Amniotic epithelial cell (primary cell): Measurements from ENCODE around the gene MPZL1.
"Not testable (repeated sequence)": the region's sequence is repeated elsewhere in the genome, so short reads cannot be mapped to it uniquely, and the experiment has no call there.

Experiments
- DNase-seq: peaks from one replicate; pipeline ENCODE4 v3.0.0-alpha.2; 2010; ENCODE audit warnings: low read depth

Gene MPZL1

DNA sequence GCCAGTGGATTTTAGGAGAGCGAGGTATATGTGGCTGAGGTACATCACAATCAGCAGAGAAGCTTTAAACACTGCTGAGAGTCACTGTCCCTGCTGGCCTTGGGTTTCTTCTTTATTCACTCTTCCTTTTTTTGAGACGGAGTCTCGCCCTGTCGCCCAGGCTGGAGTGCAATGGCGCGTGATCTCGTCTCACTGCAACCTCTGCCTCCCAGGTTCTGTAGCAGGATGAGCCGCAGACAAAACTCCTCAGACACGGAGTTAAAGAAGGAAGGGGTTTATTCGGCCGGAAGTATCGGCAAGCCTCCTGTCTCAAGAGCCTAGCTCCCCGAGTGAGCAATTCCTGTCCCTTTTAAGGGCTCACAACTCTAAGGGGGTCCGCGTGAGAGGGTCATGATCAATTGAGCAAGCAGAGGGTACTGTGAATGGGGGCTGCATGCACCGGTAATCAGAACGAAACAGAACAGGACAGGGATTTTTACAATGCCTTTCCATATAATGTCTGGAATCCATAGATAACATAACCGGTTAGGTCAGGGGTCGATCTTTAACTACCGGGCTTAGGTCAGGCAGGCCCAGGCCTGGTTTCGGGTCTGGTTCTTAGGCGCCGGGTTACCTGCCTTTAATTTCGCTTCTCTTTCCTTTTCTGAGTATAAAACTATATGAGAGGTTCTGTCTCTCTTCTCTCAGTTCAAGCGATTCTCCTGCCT is 1.9 kb upstream of the MPZL1 start:
- not testable (repeated sequence) for DNase-seq

DNA sequence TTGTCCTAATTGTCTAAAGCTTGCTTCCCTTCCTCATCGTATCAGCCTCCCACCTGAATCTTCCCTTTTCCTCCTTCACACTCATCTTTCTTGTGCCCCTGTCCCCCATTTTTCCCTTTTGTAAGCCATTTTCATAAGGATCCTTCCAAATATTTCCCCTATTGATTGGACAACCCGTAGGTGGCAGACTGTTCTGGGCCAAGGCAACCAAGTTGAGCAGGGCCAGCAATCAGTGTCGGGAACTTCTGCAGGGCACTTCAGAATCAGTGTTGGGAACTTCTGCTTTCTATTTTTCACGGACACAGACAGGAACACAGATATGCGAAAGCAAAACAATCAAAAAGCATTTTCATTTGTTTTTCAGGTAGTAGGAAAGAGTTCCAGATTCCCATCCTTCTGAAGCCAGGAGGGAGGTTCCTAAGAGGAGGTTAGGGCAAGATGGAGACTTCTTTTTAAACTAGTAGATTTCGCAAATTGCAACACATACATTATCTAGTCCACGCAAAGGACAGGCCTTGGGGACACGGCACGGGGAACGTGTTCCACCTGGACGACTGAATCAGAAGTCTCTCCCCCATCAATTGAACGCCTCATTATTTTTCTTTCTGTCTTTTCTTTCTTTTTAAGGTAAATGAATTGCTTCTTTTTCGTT is 691 bp upstream of the MPZL1 start:
- peak; percentile 40 for DNase-seq

DNA sequence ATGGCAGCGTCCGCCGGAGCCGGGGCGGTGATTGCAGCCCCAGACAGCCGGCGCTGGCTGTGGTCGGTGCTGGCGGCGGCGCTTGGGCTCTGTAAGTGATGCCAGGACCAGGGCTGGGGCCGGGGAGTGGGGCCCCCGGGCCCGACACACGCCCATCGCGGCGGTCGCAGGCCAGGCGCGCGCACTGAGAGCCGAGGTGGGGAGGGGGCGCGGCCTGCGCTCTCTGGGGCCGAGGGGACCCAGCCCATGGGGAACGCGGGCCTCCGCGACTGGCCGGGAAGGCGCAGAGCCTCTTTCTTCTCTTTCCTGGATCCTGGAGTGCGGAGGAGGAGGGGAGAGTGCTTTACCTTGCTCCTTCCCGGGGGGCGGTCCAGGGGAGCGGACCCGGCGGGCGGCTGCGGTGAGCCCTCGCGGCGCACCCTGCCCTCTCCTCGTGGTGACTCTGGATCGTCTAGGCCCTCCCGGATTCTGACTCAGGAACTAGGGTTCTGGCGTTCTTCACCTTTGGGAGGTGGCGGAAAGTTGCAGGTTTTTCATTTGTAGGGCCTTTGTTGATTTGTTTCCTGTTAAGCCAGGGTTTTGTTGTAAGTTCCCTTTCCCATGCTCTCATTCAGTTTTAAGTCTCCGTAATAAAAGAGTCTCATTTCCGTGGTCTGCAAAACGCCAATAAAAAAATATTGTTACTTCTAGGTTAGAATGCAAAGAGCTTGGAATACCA is 529 bp downstream of the MPZL1 start:
- peak; percentile 21 for DNase-seq

DNA sequence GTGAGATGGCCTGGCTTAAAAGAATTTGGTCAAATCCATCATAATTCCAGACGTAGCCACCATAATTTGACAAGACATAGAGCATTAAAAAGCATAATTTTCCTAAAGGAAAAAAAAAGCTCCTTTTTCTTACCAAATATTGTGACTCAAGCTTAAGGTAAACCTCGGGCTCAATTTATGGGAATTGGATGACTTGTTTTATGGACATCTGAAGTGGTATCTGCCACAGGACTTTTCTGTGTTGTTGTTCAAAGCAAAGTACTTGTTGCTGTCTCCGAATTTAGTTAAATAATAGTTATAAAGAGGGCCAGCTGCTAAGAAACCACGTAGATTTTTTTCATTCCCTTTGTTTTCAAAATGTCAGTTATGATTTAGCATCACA is 1.1 kb downstream of the MPZL1 start:
- DNase-seq, result peak; percentile 12

DNA sequence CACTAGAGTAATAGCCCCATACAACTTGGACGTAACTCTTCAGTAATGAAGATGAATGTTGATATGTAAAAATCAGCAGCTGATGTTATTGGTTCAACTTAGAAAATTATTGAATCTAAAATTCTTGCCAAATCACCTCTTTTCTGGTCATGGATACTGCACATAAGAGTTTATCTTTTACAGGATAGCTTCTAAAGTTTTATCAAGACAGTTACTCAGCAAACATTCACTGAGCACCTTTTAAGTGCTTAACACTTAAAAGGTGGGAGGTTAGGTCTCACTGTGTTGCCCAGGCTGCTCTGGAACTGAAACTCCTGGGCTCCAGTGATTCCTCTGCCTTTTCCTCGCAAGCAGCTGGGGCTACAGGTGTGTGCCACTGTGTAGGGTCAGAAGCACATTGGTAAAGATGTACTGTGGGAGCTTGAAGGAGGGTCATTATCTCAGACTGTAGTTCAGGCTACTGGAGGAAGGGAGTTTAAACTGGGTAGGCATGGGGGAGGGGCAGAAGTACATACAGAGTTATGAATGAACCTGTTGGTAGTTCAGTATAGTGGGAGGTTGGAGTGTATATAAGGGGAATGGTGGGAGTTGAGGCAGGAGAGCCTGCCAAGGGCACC is 2.0 kb downstream of the MPZL1 start:
- no peak for DNase-seq

DNA sequence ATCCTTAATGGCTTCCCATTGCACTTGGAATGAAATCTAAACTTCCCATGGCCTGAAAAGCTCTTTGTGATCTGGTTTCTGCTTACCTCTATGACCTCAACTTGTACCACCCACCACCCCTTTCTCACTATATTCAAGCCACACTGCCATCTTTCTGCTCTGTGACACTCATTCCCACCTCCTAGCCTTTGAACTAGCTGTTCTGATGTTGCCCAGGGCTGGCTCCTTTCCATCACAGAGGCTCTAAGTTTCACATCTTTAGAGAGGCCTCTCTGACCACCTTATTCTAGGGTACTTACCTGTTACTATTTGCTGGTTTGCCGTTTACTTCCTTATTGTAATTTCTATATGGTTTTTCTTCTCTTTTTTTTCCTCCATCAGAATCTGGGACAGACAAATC is 4.2 kb downstream of the MPZL1 start:
- DNase-seq, result no peak

DNA sequence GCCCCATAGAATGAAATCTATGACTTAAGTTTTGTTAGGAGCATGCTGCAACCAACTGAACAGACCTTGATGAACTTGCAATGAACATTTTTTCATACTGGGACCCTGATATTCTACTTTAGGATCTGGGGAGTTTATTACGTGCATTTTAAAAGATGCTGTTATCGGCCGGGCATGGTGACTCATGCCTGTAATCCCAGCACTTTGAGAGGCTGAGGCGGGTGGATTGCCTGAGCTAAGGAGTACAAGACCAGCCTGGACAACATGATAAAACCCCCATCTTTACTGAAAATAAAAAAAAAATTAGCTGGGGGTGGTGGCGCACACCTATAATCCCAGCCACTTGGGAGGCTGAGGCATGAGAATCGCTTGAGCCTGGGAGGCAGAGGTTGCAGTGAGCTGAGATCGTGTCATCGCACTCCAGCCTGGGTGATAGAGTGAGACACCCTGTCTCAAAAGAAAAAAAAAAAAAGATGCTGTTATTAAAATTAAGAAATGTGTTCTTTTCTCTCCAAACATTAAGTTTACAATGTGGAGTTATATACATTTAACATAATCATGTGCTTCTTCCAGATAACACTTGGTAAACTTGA is 7.1 kb downstream of the MPZL1 start:
- peak; percentile 72 for DNase-seq

DNA sequence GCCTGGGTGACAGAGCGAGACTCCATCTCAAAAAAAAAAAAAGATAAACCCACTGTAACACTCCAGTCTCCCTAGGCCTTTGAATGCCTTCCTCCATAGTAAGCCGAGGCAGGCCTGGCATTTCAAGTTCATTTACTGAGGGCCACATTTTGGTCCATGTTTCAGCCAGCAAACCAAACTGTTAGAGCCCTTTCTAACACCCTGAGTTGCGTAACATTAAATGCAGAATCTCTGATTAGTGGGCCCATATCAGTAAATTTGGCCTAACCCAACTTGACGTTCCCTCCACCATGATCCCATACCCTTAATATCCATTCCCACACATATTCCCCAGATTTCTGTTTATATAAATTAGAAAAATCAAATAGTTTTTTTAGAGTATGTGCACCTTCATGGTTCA is 12.4 kb downstream of the MPZL1 start:
- DNase-seq, result no peak

DNA sequence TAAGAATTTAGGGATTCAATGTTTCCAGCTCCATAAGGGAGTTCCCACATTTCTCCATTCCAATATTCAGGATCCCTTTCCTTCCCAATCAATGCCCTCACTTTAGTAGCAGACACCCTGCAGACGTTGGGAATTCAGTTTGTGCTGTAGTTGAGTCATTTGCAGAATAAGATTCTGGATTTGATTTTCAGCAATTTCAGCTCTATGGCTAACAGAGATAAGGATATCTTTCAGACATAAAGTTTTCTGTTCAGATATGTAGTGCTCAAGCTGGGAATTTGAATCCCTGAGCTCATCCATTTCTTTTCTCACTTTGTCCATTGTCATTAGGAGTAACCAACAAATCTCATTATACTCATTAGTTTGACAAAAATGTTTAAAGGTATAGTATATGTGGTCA is 13.1 kb downstream of the MPZL1 start:
- DNase-seq, result no peak

DNA sequence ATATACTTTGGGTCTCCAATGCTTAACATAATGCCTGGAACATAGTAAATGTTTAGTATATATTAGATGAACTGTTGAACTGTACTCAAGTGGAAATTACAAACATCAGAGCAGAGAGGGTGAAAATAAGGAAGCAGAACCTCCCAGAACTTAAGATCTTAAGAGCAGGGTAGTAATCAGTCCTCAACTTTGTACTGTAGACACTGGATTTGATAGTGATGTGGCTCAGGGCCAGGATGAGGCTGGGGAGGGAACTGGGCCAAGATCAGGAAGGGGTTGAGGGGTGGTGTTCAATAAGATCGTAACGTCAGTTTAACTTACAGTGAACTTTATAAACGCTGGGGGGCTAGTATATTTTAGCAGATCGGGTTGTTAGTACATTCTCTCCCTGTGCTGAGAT is 15.4 kb downstream of the MPZL1 start:
- DNase-seq, result no peak

DNA sequence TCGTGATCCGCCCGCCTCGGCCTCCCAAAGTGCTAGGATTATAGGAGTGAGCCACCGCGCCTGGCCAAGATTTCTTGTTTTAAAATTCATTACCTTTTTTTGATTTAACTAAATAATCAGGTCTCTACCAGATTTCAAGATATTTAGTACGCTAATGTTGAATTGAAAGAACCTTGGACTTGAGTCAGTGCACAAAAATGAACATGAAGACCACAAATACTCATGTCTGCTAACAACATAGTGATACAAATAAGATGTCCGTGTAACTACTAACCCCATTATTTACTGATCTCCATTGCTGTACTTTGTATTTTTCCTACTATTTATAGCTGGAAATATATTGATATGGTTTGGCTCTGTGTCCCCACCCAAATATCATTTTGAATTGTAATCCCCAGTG is 16.4 kb downstream of the MPZL1 start:
- DNase-seq, result peak; percentile 46

DNA sequence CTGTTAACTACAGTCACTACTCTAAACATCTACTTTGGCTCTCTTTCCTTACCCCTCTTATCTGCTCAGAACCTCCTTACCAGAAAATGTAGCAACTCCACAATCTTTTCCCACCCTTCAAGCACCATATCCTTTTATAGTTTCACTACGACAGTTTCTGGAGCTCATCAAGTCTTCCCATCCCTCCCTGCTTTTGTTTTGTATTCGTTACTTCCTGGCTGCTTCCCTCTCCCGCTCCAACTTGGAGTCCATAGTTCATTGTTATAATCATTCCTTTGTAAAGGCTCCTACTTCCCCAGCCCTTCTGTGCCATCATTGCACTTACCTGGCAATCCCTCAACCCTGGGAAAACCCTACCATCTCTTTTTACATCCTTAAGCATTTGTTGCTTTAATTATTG is 18.0 kb downstream of the MPZL1 start:
- peak; percentile 33 for DNase-seq

DNA sequence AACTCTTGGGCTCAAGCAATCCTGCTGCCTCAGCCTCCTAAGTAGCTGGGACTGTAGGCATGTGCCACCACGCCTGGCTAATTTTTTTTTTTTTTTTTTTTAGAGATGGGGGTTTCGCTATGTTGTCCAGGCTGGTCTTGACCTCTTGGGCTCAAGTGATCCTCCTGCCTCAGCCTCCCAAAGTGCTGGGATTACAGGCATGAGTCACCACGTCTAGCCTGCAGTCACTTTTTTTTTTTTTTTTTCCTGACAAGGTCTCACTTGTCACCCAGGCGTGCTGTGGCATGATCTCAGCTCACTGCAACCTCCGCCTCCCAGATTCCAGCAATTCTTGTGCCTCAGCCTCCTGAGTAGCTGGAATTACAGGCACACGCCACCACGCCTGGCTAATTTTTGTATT is 19.3 kb downstream of the MPZL1 start:
- DNase-seq, result not testable (repeated sequence)

DNA sequence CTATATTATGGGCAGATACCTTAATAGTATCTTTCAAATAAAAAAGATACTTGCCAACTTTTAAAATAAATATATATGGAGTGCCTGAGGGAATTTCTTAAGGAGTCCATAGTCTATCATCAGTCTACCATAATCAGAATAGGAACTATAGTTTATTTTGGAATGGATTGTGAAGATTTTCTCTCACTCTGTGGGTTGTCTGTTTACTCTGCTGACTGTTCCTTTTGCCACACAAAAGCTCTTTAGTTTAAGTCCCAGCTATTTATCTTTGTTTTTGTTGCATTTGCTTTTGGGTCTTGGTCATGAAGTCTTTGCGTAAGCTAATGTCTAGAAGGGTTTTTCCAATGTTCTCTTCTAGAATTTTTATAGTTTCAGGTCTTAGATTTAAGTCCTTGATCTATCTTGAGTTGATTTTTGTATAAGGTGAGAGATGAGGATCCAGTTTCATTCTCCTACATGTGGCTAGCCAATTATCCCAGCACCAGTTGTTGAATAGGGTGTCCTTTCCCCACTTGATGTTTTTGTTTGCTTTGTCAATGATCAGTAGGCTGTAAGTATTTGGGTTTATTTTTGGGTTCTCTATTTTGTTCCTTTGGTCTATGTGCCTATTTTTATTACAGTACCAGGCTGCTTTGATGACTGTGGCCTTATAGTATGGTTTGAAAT is 20.7 kb downstream of the MPZL1 start:
- DNase-seq, result not testable (repeated sequence)

DNA sequence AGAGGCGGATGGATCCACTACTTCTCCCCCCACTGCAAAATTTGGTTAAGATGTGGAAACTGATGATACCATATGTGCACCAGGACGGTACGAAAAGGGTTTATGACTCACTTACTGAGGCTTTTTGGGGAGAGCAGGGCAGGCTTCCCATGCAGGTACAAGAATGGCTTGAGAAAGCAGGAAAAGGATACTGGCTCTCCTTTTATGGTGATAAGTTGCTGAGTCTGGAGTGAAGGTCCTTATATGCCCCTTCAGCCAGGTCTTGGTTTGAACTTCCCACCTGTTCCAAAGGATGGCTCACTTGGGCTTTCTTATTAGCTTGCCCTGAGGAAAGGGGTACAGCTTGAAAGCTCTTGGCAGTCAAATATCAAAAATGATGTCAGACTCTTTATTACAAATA is 23.1 kb downstream of the MPZL1 start:
- DNase-seq, result no peak

DNA sequence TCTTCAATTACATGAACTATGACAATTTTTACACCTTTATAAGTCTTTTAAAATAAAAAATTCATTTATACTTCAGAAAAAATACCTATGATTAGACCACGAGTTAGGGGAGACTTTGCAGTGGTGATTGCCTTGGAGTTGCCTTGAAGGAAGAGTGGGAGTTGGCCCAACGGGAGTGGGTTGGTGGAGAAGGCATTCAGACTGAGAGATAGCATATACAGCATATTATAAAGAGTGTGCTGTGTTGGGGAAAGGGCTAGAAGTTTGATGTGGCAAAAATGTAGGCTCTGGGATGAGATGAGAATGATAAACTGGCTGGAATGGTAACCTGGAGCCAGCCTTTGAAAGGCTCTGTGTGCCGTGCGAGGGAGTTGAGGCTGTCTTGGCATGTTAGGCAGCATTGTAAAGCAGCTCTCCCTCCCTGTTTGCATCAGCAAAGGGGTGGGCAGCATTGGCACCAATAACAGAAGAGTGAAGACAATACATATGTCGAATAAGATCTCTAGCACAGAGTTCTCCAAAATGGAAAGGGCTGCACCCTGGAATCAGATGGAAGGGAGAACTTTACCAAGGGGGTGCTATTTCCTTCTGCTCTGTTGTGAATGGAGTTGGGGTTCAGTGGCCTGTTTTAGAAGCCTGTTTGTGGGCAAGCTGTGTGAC is 24.4 kb downstream of the MPZL1 start:
- no peak for DNase-seq

DNA sequence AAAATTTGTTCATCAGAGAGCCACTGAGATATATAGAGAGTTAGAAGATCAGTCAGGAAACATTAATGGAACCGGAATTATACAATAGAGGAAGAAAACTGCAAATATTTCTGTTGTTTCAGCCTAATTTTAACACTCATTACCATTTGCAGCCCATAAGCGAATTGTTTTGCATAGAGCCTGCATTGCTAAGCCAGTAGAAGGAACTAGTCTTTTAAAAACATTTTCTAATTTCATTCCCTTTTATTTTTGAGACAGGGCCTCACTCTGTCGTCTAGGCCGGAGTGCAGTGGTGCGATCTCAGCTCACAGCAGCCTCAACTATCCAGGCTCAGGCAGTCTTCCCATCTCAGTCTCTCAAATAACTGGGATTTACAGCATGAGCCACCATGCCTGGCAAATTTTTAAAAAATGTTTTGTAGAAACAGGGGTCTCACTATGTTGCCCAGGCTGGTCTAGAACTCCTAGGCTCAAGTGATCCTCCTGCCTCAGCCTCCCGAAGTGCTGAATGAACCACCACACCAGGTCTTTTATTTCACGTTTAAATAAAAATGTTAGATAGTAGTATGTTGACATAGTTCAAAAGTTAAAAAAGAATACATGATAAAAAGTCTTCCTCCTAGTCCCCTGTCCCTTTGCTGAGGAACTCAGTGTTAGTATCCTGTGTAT is 25.3 kb downstream of the MPZL1 start:
- no peak for DNase-seq

DNA sequence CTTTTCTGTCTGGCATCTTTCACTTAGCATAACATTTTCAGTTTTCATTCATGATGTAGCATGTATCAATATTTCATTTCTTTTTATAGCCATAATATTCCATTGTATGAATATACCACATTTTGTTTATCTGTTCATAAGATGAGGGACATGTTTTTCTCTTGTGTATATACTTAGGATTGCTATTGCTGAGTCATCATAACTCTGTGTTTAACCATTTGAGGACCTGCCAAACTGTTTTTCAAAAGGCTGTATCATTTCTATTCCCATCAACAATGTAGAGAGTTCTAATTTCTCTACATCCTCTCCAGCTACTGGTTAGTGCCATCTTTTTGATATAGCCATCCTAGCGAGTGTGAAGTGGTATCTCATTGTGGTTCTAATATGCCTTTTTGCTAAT is 26.2 kb downstream of the MPZL1 start:
- peak; percentile 39 for DNase-seq

DNA sequence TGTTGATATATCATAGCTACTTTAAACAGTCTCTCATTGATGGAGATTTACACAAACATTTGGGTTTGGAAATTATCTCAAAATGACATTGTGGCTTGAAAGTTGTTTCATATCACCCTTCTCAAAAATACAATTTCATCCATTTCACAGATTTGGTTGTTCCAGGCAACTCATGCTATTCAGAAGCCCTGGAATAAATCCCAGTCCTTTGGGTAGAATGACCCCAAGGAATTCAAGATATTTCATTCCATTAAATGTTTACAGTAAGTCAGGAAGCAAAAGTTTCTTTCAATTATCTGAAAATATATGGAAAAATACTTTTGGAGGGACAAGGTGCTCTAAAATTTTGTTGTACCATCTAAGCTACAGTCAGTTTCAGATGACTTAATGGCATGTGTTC is 27.1 kb downstream of the MPZL1 start:
- no peak for DNase-seq

DNA sequence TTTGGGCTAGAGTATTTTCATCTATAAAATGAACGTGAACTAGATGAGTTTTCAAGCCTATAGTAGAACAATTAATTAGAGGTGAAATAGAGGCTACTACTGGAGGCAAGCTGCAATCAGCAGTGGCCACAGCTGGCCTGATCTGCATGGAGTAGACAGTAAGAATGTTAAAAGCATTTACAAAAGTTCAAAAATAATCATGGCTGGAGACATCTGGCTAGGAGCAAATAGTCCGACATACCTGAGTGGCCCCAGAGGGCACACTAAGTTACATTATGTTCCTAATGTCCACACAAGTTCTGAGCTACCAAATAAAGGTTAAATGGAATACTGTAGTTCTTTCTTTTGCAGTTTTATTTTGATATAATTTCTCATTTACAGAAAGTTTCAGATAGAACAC is 28.0 kb downstream of the MPZL1 start:
- DNase-seq, result no peak

DNA sequence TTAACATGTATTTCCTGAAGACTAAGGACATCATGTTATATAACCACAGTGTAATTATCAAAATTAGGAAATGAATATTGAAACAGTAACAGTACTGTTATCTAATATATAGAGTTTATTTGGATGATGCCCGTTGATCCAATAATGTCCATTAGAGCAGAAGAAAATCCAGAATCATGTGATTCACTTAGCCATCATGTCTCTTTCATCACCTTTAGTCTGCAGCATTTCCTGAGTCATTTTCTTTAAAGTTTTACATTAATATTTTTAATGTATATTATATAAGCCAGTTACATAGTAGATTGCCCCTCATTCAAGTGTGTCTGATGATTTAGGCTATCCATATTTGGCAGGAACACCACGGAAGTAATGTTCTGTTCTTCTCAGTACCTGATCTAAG is 28.9 kb downstream of the MPZL1 start:
- DNase-seq, result no peak
